HG02610 (cell line): ENCODE results near the gene GPC6.
"Not testable (repeated sequence)": the region's sequence is repeated elsewhere in the genome, so short reads cannot be mapped to it uniquely, and the experiment has no call there.

Experiments used
- ATAC-seq: cut with Tn5 transposase; IDR thresholded peaks from one replicate; pipeline ENCODE4 v1.9.1; 2021; ENCODE audit warnings: mild to moderate bottlenecking, moderate library complexity; ENCODE audit not compliant: unreplicated experiment

The GPC6 gene

GRCh38 chr13:93496117-93496516, 269.5 kb downstream of the GPC6 start:
- not testable (repeated sequence) for ATAC-seq

GRCh38 chr13:93496985-93497673, 270.5 kb downstream of the GPC6 start:
- no peak for ATAC-seq

GRCh38 chr13:93499991-93500390, 273.4 kb downstream of the GPC6 start:
- ATAC-seq, result no peak

GRCh38 chr13:93502071-93502470, 275.5 kb downstream of the GPC6 start:
- ATAC-seq, result no peak

- no peak for ATAC-seq
These were observed 276.5 kb downstream of the GPC6 start for GRCh38 chr13:93502987-93503615.

GRCh38 chr13:93505104-93505952, 278.7 kb downstream of the GPC6 start:
- no peak for ATAC-seq

- no peak for ATAC-seq
These were observed 284.4 kb downstream of the GPC6 start for GRCh38 chr13:93511011-93511410.

- ATAC-seq, result no peak
These were observed 288.7 kb downstream of the GPC6 start for GRCh38 chr13:93515267-93515666.

GRCh38 chr13:93517658-93518057, 291.1 kb downstream of the GPC6 start:
- no peak for ATAC-seq

GRCh38 chr13:93521307-93521706, 294.7 kb downstream of the GPC6 start:
- no peak for ATAC-seq

- ATAC-seq, result no peak
These were observed 295.9 kb downstream of the GPC6 start for GRCh38 chr13:93522501-93522900.

- ATAC-seq, result no peak
These were observed 298.5 kb downstream of the GPC6 start for GRCh38 chr13:93525087-93525486.

- no peak for ATAC-seq
These were observed 301.2 kb downstream of the GPC6 start for GRCh38 chr13:93527748-93528297.

- no peak for ATAC-seq
These were observed 303.4 kb downstream of the GPC6 start for GRCh38 chr13:93529961-93530360.

GRCh38 chr13:93534181-93534700, 307.6 kb downstream of the GPC6 start:
- no peak for ATAC-seq

GRCh38 chr13:93535251-93535650, 308.6 kb downstream of the GPC6 start:
- no peak for ATAC-seq

GRCh38 chr13:93539914-93540313, 313.3 kb downstream of the GPC6 start:
- ATAC-seq, result no peak

- no peak for ATAC-seq
These were observed 321.3 kb downstream of the GPC6 start for GRCh38 chr13:93547886-93548285.

GRCh38 chr13:93549326-93550005, 322.9 kb downstream of the GPC6 start:
- ATAC-seq, result no peak

GRCh38 chr13:93550236-93550635, 323.6 kb downstream of the GPC6 start:
- no peak for ATAC-seq

- ATAC-seq, result no peak
These were observed 326.0 kb downstream of the GPC6 start for GRCh38 chr13:93552596-93552995.
